Fibroblast of lung (primary cell): ENCODE measurements around the gene TANC1. TPM values are rescaled to one million over a fixed set of nuclear protein-coding genes. Genes with fewer than 3 reads are reported as not detected.
A peak's percentile ranks its signal among the peaks of the same experiment; 100 is the strongest.

ENCODE experiments used
- DNase-seq, 2 donors: peaks; one replicate each; pipeline versions ENCODE4 v3.0.0 to v3.0.0-alpha.2; 2010; ENCODE audit warnings: low read depth in 2 of 2
- H2AFZ ChIP-seq: 2 replicates; pipeline ENCODE4 v1.5.1; 2012; ENCODE audit warnings: low read length, control low read depth, inconsistent platforms
- H3K27ac ChIP-seq: 2 replicates; pipeline ENCODE4 v1.5.1; 2011; ENCODE audit warnings: low read length, control low read depth; ENCODE audit not compliant: insufficient read depth
- H3K27me3 ChIP-seq: 2 replicates; pipeline ENCODE4 v1.5.1; 2011; ENCODE audit warnings: mild to moderate bottlenecking, low read length; ENCODE audit not compliant: control insufficient read depth, insufficient read depth
- H3K36me3 ChIP-seq: 2 replicates; pipeline ENCODE4 v1.5.1; 2011; ENCODE audit warnings: low read length; ENCODE audit not compliant: control insufficient read depth, insufficient read depth
- H3K4me1 ChIP-seq: 2 replicates; pipeline ENCODE4 v1.5.1; 2011; ENCODE audit warnings: low read length; ENCODE audit not compliant: control insufficient read depth, insufficient read depth; ENCODE audit errors: extremely low read depth
- H3K4me2 ChIP-seq: 2 replicates; pipeline ENCODE4 v1.5.1; 2011; ENCODE audit warnings: low read length, control low read depth; ENCODE audit not compliant: insufficient read depth; ENCODE audit errors: extremely low read depth
- H3K4me3 ChIP-seq, 4 experiments: fragments of 200-600 bp in 1 of 4; sonication (generic) in 1 of 4; replicated peaks in 1 of 4; 2 replicates each; pipeline ENCODE4 v1.5.1; 2011 to 2016; ENCODE audit warnings: low read length in 4 of 4, low read depth in 3 of 4, mild to moderate bottlenecking in 3 of 4, control low read depth in 2 of 4, inconsistent platforms in 1 of 4, mixed read lengths in 1 of 4; ENCODE audit not compliant: insufficient read depth in 1 of 4; ENCODE audit errors: control extremely low read depth in 1 of 4
- H3K79me2 ChIP-seq: 2 replicates; pipeline ENCODE4 v1.5.1; 2012; ENCODE audit warnings: mild to moderate bottlenecking, low read length, inconsistent platforms; ENCODE audit not compliant: control insufficient read depth, insufficient read depth
- H3K9ac ChIP-seq: 2 replicates; pipeline ENCODE4 v1.5.1; 2011; ENCODE audit warnings: mild to moderate bottlenecking, low read length, control low read depth; ENCODE audit not compliant: insufficient read depth
- H3K9me3 ChIP-seq: 2 replicates; pipeline ENCODE4 v1.5.1; 2012; ENCODE audit warnings: low read depth, low read length; ENCODE audit not compliant: control insufficient read depth, insufficient read depth
- H4K20me1 ChIP-seq: 2 replicates; pipeline ENCODE4 v1.5.1; 2011; ENCODE audit warnings: low read length; ENCODE audit not compliant: control insufficient read depth, insufficient read depth; ENCODE audit errors: extremely low read depth
- EZH2 ChIP-seq: IDR thresholded peaks from 2 replicates; pipeline ENCODE4 v1.5.1; 2012; ENCODE audit warnings: low read length, control low read depth, mild to moderate bottlenecking; ENCODE audit errors: missing control alignments
- polyA plus RNA-seq, 2 donors: library from polyadenylated mRNA; depleted of rRNA in 1 of 2; stranded (reverse) in 1 of 2; unstranded in 1 of 2; fragments of >200 nt; gene quantifications; 2 replicates each; pipeline ENCODE4 v1.2.1, GENCODE V29; 2011 to 2012; ENCODE audit warnings: missing spikeins in 1 of 2
- total RNA-seq: library from RNA; depleted of rRNA; stranded (reverse); fragments of >200 nt; gene quantifications from 2 replicates; pipeline ENCODE4 v1.2.1, GENCODE V29; 2014
- TF ChIP-seq, protein P1 (sequence below), 2 donors: IDR thresholded peaks in 1 of 2; conservative IDR thresholded peaks in 1 of 2; 1 replicate in 1 of 2; 2 replicates in 1 of 2; pipeline ENCODE4 v1.5.1; 2011 to 2012; ENCODE audit warnings: low read length in 2 of 2, control low read depth in 1 of 2, inconsistent platforms in 1 of 2, low read depth in 1 of 2, mild to moderate bottlenecking in 1 of 2

Gene TANC1
- total and polyA plus RNA-seq, 2 donors (not counting 1 experiment from before 2014, with no cell fraction given): 32.7 to 41.9 TPM

GRCh38 chr2:158967731-158968395 lies 577 bp upstream of the TANC1 start:
- H3K9ac ChIP-seq: peak overlapping the region; percentile 79

GRCh38 chr2:158969162-158969714 lies 798 bp downstream of the TANC1 start:
- Histone ChIP-seq H2AFZ (no peak overlapping the region), H3K9me3 (no peaks in the 10 kb centered on the region), H3K27ac (peak overlapping the region; percentile 64), H3K4me2 (peak overlapping the region; percentile 76), H4K20me1 (peaks cover 2% of the 10 kb centered on the region), H3K27me3 (no peaks in the 10 kb centered on the region), H3K9ac (peak overlapping the region; percentile 79), H3K79me2 (peaks cover 53% of the 10 kb centered on the region), H3K36me3 (no peaks in the 10 kb centered on the region), H3K4me3 (peak overlapping the region; percentile 70 to 96 (median 91)), H3K4me1 (peaks cover 25% of the 10 kb centered on the region)
- DNase-seq: no peak
- TF ChIP-seq, protein P1, sequence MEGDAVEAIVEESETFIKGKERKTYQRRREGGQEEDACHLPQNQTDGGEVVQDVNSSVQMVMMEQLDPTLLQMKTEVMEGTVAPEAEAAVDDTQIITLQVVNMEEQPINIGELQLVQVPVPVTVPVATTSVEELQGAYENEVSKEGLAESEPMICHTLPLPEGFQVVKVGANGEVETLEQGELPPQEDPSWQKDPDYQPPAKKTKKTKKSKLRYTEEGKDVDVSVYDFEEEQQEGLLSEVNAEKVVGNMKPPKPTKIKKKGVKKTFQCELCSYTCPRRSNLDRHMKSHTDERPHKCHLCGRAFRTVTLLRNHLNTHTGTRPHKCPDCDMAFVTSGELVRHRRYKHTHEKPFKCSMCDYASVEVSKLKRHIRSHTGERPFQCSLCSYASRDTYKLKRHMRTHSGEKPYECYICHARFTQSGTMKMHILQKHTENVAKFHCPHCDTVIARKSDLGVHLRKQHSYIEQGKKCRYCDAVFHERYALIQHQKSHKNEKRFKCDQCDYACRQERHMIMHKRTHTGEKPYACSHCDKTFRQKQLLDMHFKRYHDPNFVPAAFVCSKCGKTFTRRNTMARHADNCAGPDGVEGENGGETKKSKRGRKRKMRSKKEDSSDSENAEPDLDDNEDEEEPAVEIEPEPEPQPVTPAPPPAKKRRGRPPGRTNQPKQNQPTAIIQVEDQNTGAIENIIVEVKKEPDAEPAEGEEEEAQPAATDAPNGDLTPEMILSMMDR (conservative IDR thresholded peaks at IDR 0.05 in 1 of 2, IDR thresholded peaks at IDR 0.05 in 1 of 2; ENCODE audit: low read depth in 1 of 2, low read length in 2 of 2): no peak
- TF ChIP-seq EZH2: no peak

More at GRCh38 chr2:158967731-158968395, 577 bp upstream of the TANC1 start:
- Histone ChIP-seq H3K36me3 (no peaks in the 10 kb centered on the region), H3K9me3 (no peaks in the 10 kb centered on the region), H4K20me1 (peaks cover 2% of the 10 kb centered on the region), H3K27ac (peak overlapping the region; percentile 92), H3K79me2 (peaks cover 41% of the 10 kb centered on the region), H3K4me3 (peak overlapping the region; percentile 62 to 92 (median 76)), H3K27me3 (no peaks in the 10 kb centered on the region), H3K4me2 (peak overlapping the region; percentile 90), H2AFZ (peak overlapping the region; percentile 81), H3K4me1 (peaks cover 18% of the 10 kb centered on the region)
- peak; percentile 67 to 69 for DNase-seq
- TF ChIP-seq EZH2: no peak
- TF ChIP-seq, protein P1 (conservative IDR thresholded peaks at IDR 0.05 in 1 of 2, IDR thresholded peaks at IDR 0.05 in 1 of 2; ENCODE audit: low read depth in 1 of 2, low read length in 2 of 2): no peak

- DNase-seq: peak; percentile 29 to 45
- H3K4me1 ChIP-seq: peaks cover 25% of the 10 kb centered on the region
- H3K9ac ChIP-seq: peak overlapping the region; percentile 79
- no peaks in the 10 kb centered on the region for H3K36me3 ChIP-seq
- H3K27me3 ChIP-seq: no peaks in the 10 kb centered on the region
- H3K79me2 ChIP-seq: peaks cover 56% of the 10 kb centered on the region
- peak overlapping the region; percentile 70 to 96 (median 91) for H3K4me3 ChIP-seq
- H3K4me2 ChIP-seq: peak overlapping the region; percentile 76
- H2AFZ ChIP-seq: peak overlapping the region; percentile 67
- H4K20me1 ChIP-seq: peaks cover 2% of the 10 kb centered on the region
- H3K9me3 ChIP-seq: no peaks in the 10 kb centered on the region
- TF ChIP-seq, protein P1 (conservative IDR thresholded peaks at IDR 0.05 in 1 of 2, IDR thresholded peaks at IDR 0.05 in 1 of 2; ENCODE audit: low read depth in 1 of 2, low read length in 2 of 2): no peak
- TF ChIP-seq EZH2: no peak
- H3K27ac ChIP-seq: peak overlapping the region; percentile 64
These were observed 1.3 kb downstream of the TANC1 start for GRCh38 chr2:158969715-158970240.
